Right lobe of liver (tissue), 4 donors: Measurements from ENCODE around the gene DOCK6.

Source experiments
- CTCF ChIP-seq, 4 donors: fragments of 200-600 bp in 3 of 4; fragments of 450-650 bp in 1 of 4; IDR thresholded peaks; one replicate each; pipeline versions ENCODE4 v1.5.1 to v1.8.0; 2016 to 2022; ENCODE audit warnings: antibody characterized with exemption in 4 of 4, mild to moderate bottlenecking in 2 of 4
- POLR2A ChIP-seq: fragments of 450-650 bp; IDR thresholded peaks from one replicate; pipeline ENCODE4 v1.6.1; 2017; ENCODE audit warnings: antibody characterized with exemption, mild to moderate bottlenecking
- donor health status: DM: no; HTN: no; CAD: no.
- donor health status: DM: no; HTN: no; CAD: no.
- donor health status: DM: no; HTN: yes; CAD: no.

GRCh38 chr19:11265785-11266236 lies 3.5 kb upstream of the DOCK6 start:
- TF ChIP-seq CTCF (IDR thresholded peaks at IDR 0.05): no peak
- TF ChIP-seq POLR2A: peak; percentile 64
